NT2/D1 (cell line): ENCODE data around the gene HPCA.

Experiments
- DNase-seq: peaks from one replicate; pipeline ENCODE4 v3.0.0-alpha.2; 2011; ENCODE audit warnings: low read depth, low spot score
- H3K27me3 ChIP-seq: 2 replicates; pipeline ENCODE4 v1.6.0; 2011; ENCODE audit warnings: mild to moderate bottlenecking; ENCODE audit not compliant: insufficient read length, insufficient read depth
- H3K36me3 ChIP-seq: 2 replicates; pipeline ENCODE4 v1.6.1; 2011; ENCODE audit warnings: mild to moderate bottlenecking, low read length, mixed read lengths; ENCODE audit not compliant: insufficient read depth, insufficient read length
- H3K4me1 ChIP-seq: 2 replicates; pipeline ENCODE4 v1.5.1; 2011; ENCODE audit not compliant: insufficient read depth, insufficient read length
- H3K4me3 ChIP-seq: 2 replicates; pipeline ENCODE4 v1.5.1; 2011; ENCODE audit warnings: low read depth; ENCODE audit not compliant: insufficient read length
- H3K9ac ChIP-seq: 2 replicates; pipeline ENCODE4 v1.6.0; 2011; ENCODE audit warnings: low read depth; ENCODE audit not compliant: insufficient read length
- H3K9me3 ChIP-seq: 2 replicates; pipeline ENCODE4 v1.5.1; 2011; ENCODE audit warnings: mild to moderate bottlenecking, low read length; ENCODE audit not compliant: insufficient read depth
- SUZ12 ChIP-seq: IDR thresholded peaks from 2 replicates; pipeline ENCODE4 v1.6.1; 2011; ENCODE audit not compliant: insufficient read length, insufficient read depth; ENCODE audit errors: extremely low read depth
- YY1 ChIP-seq: IDR thresholded peaks from 2 replicates; pipeline ENCODE4 v1.6.1; 2011; ENCODE audit not compliant: insufficient read length, insufficient read depth
- ZNF274 ChIP-seq: IDR thresholded peaks from 2 replicates; pipeline ENCODE4 v1.6.1; 2011; ENCODE audit warnings: mild to moderate bottlenecking, low read depth, low read length

The HPCA gene

DNA sequence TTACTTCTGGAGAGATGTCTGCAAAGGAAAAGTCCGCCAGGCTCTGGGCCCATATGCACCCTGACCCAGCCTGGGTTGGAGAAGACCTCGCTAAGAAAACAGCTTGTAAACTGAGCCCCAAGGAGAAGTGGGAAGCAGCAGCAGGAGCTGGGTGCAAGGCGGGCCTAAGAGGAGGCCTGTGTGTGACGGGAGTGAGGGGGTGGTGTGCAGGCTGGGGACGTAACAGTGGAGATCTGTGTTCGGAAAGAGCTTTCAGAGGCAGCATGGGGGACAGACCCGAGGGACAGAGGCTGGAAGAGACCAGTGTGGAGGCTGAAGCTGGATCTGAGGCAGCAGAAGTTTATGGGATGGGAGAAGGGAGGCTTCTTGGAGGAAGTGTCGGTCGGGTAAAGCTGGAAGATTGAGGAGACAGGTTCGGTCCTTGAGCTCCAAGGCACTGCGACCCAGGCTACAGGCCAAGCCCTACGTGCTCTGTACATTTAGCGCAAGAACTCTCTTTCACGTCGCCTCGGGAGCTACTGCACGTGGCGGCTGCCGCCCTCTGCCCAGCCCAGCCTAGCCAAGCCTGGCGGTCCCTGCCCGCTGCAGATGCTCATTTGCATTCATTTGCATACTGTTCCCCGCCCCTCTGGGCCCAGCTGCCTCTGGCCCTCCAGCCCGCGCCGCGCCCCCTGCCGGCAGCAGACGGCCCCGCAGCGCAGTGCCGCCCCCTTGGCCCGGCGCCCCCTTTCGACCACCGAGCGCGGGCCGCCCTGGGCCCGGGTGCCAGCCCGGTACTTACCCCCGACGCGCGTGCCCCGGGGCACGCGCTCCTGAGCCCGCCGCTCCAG, 6.3 kb downstream of the HPCA start:
- DNase-seq = peak; percentile 65
- Histone ChIP-seq H3K9me3 (peaks cover 10% of the 10 kb centered on the region; the same call in 1 of the 2 replicates), H3K9ac (peak overlapping the region; percentile 72), H3K36me3 (peaks cover 17% of the 10 kb centered on the region), H3K4me1 (peaks cover 10% of the 10 kb centered on the region), H3K4me3 (peak overlapping the region; percentile 54), H3K27me3 (peaks cover 24% of the 10 kb centered on the region)
- TF ChIP-seq YY1 = no peak
- no peak for TF ChIP-seq SUZ12
- no peak for TF ChIP-seq ZNF274

DNA sequence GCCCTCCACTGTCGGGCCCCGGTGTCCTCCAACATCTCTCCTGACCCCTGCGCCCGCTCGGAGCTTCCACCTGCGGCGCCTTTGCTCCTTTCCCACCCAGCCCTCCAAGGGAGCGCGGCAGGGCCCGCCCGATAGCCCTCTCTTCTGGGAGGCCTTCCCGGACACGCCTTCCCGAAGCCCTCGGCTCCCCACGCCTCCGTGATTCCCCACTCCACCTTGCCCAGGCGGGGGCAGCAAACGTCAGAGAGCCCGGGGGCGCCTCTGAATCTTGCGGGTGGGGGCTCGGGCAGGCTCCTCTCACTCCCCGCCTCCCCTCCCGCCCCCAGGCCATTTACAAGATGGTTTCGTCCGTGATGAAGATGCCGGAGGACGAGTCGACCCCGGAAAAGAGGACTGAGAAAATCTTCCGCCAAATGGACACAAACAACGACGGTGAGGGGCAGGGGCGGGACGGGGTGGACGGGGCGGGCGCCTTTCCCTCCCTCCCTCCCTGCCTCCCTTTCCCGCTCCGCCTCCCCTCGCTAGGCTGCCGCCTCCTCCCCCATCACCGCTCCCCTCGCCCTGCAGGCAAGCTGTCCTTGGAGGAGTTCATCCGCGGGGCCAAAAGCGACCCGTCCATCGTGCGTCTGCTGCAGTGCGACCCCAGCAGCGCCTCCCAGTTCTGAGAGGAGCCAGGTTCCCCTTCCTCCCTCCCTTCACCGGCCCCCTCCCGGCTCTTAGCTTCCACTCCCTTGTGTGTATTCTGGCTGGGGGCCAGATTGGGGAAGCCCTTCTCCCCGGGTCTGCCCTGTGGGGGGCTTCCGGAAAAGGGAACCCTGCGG, 7.1 kb downstream of the HPCA start:
- Histone ChIP-seq H3K4me3 (peak overlapping the region; percentile 54), H3K27me3 (peaks cover 17% of the 10 kb centered on the region), H3K9me3 (peaks cover 10% of the 10 kb centered on the region; the same call in 1 of the 2 replicates), H3K36me3 (peaks cover 21% of the 10 kb centered on the region), H3K4me1 (peaks cover 10% of the 10 kb centered on the region), H3K9ac (peak overlapping the region; percentile 76)
- no peak for TF ChIP-seq YY1
- no peak for TF ChIP-seq SUZ12
- TF ChIP-seq ZNF274 = no peak
- DNase-seq = peak; percentile 55

DNA sequence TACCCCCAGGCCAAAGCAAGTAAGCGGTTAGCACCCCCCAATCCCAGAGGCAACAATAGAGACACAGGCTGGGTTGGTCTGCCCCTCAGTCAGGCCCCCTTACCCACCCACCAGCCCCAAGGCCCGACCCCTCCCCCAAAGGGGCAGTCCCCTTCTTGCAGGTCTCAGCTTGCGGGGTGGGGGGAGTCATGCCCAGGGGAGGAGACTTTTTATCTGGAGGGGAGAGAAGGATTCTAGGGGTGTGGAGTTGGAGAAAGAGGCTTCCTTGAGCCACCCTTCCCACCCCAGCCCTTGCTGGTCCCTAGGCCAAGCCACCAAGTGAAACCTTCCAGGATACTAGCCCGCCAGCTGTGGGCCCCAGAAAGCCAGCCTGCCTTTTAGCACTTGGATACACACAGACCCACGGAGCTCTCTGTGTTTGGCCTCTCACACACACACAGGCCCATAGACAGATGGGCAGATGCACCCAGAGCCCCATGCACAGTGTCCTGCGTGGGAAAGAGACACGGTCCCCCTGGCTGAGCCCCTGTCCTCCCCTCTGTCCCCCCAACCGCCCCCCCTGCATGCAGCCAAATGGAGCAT, 7.8 kb downstream of the HPCA start:
- no peak for DNase-seq
- Histone ChIP-seq H3K9me3 (peaks cover 10% of the 10 kb centered on the region; the same call in 1 of the 2 replicates), H3K4me1 (peaks cover 10% of the 10 kb centered on the region), H3K27me3 (peaks cover 12% of the 10 kb centered on the region), H3K9ac (peak overlapping the region; percentile 76), H3K4me3 (peak overlapping the region; percentile 54), H3K36me3 (peaks cover 21% of the 10 kb centered on the region)
- TF ChIP-seq YY1 (no peak), SUZ12 (no peak), ZNF274 (no peak)

DNA sequence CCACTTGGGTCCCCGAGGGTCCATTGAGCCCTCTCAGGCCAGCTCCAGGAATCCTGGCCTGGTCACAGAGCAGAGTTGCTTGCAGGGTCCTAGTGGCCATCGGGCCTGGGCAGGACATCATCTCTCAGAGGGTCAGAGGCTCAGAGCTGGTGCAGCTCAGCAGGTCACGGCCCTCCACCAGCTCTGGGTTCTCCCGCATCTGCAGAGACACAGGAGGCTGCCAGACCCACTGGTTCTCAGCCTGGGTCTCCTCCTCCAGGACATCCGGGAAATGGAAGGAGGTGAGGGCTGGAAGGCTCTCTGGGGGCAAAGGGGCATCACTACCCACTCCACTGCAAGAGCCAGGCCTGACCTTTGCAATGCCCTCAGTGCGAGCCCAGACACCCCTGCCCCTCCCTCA, 8.4 kb downstream of the HPCA start:
- peaks cover 10% of the 10 kb centered on the region; the same call in 1 of the 2 replicates for H3K9me3 ChIP-seq

DNA sequence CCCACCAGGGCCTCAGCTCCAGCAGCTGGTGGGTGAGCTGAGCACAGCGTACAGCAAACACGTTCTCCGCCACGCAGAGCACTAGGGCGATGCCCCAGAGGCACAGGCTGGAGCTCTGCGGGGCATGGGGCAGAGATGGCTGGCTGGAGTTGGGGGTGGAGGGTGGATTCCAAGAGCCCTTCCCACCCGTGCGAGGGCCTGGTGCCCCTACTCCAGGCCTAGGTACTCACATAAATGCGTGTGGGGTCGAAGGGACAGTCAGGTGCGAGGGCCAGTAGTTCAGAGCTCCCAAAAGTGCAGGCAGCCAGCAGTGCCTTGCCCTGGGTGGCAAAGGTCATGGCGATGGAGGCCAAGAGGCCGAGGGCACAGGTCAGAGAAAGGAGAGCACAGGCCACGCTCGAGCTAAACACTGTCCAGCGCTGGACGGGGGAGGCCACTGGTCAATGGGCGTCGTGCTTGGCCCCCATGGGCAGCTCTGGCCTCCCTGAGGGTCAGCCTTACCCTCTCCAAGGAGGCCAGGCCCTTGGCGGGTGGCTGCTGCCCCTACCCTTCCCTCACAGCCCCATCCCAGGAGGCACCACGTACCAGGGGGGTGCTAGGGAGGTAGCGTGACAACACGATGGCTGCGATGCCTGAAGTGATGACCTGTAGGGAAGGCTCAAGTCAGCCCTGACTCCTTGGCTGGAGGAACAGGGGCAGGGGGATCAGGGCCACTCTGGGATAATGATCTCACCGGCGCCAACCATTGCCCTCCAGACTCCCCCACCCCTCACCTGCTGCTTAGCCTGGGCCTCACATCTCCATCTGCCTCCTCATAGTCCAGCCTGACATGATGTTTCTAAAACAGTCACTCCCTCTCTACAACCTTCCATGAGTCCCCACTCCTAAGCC, 9.3 kb downstream of the HPCA start:
- no peak overlapping the region for H3K4me3 ChIP-seq
- TF ChIP-seq SUZ12 (no peak), YY1 (no peak)
- no peak overlapping the region for H3K9ac ChIP-seq
- peaks cover 10% of the 10 kb centered on the region for H3K4me1 ChIP-seq
- H3K27me3 ChIP-seq = peaks cover 21% of the 10 kb centered on the region
- H3K36me3 ChIP-seq = peaks cover 21% of the 10 kb centered on the region
- H3K9me3 ChIP-seq = peaks cover 10% of the 10 kb centered on the region; the same call in 1 of the 2 replicates
- no peak for DNase-seq

More for the DNA sequence above, 8.4 kb downstream of the HPCA start:
- Histone ChIP-seq H3K27me3 (peaks cover 13% of the 10 kb centered on the region), H3K36me3 (peaks cover 21% of the 10 kb centered on the region), H3K9ac (peak overlapping the region; percentile 11), H3K4me1 (peaks cover 10% of the 10 kb centered on the region), H3K4me3 (no peak overlapping the region)
- DNase-seq = no peak
- TF ChIP-seq ZNF274 = no peak
- TF ChIP-seq YY1 = no peak
- TF ChIP-seq SUZ12 = no peak

DNA sequence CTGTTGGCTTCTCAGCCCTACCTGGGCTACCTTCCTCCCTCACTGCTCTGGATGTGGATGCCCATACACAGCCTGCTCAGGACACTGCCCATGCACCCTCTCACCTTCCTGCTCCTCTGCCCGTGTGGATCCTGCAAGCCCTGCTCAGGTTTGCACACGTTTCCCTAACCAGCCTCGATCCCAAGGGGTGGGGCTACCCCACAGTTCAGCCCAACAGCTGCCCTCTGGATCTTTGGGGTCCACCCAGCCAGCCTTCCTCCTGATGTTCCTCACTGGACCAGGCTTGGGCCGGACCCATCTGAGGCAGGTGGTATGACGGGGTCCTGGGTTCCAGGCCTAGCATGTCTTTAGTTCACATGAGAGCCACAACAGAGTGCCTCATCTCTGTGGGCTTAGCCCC, 10.2 kb downstream of the HPCA start:
- peaks cover 10% of the 10 kb centered on the region for H3K4me1 ChIP-seq
- H3K27me3 ChIP-seq = peaks cover 24% of the 10 kb centered on the region
- H3K36me3 ChIP-seq = peaks cover 21% of the 10 kb centered on the region
- DNase-seq = no peak
- no peak overlapping the region for H3K4me3 ChIP-seq
- H3K9me3 ChIP-seq = peaks cover 10% of the 10 kb centered on the region; the same call in 1 of the 2 replicates
- peak overlapping the region; percentile 6 for H3K9ac ChIP-seq
- TF ChIP-seq ZNF274 (no peak), YY1 (no peak), SUZ12 (no peak)
